SK-N-SH (cell line): ENCODE measurements around the gene PKN1. TPM values are rescaled to one million over a fixed set of nuclear protein-coding genes. Genes with fewer than 3 reads are reported as not detected.

Experiments used
- CTCF ChIA-PET: fragments of 300-600, 350-600 bp; formaldehyde crosslinking; extraction: SDS; loops from one replicate; lab custom pipeline; 2021; lab: Yijun Ruan, JAX
- POLR2A ChIA-PET: fragments of 350-600 bp; sonication (Branson Sonifier 250); formaldehyde crosslinking; extraction: SDS; loops from one replicate; lab custom pipeline; 2020; ENCODE audit warnings: antibody characterized with exemption, inconsistent platforms; lab: Yijun Ruan, JAX
- DNase-seq: peaks from one replicate; pipeline ENCODE4 v3.0.0; 2012
- H2AFZ ChIP-seq: fragments of 200-600 bp; sonication (generic); 2 replicates; pipeline ENCODE4 v1.8.1; 2016; ENCODE audit warnings: antibody characterized with exemption, mild to moderate bottlenecking, low read depth
- H3F3A ChIP-seq: fragments of 200-600 bp; sonication (generic); replicated peaks from 2 replicates; pipeline ENCODE3; 2016; ENCODE audit warnings: antibody characterized with exemption, mild to moderate bottlenecking; ENCODE audit not compliant: insufficient read depth
- H3K27ac ChIP-seq, 2 experiments: fragments of 200-500 bp in 1 of 2; fragments of 200-600 bp in 1 of 2; sonication (Bioruptor generic) in 1 of 2; sonication (generic), shearing (Covaris generic) in 1 of 2; 2 replicates each; pipeline versions ENCODE4 v1.5.1 to v1.6.1; 2014 to 2016; ENCODE audit warnings: low read depth in 2 of 2, inconsistent platforms in 1 of 2, low read length in 1 of 2, mild to moderate bottlenecking in 1 of 2, mixed read lengths in 1 of 2
- H3K27me3 ChIP-seq: fragments of 200-600 bp; sonication (generic), shearing (Covaris generic); 2 replicates; pipeline ENCODE4 v1.6.1; 2016; ENCODE audit warnings: mixed run types; ENCODE audit not compliant: insufficient read depth
- H3K36me3 ChIP-seq, 2 experiments: fragments of 200-500 bp in 1 of 2; fragments of 200-600 bp in 1 of 2; sonication (Bioruptor generic) in 1 of 2; sonication (generic) in 1 of 2; replicated peaks in 1 of 2; 2 replicates each; pipeline versions ENCODE3 to v1.5.1; 2014 to 2016; ENCODE audit warnings: low read length in 1 of 2, mild to moderate bottlenecking in 1 of 2; ENCODE audit not compliant: insufficient read depth in 2 of 2, control insufficient read depth in 1 of 2
- H3K4me1 ChIP-seq, 2 experiments: fragments of 200-500 bp in 1 of 2; fragments of 200-600 bp in 1 of 2; sonication (Bioruptor generic) in 1 of 2; sonication (generic), shearing (Covaris generic) in 1 of 2; 2 replicates each; pipeline versions ENCODE4 v1.5.1 to v1.6.1; 2014 to 2016; ENCODE audit warnings: low read depth in 1 of 2, low read length in 1 of 2, mixed run types in 1 of 2; ENCODE audit not compliant: insufficient read depth in 2 of 2, control insufficient read depth in 1 of 2
- H3K4me2 ChIP-seq: fragments of 200-600 bp; sonication (generic), shearing (Covaris generic); 2 replicates; pipeline ENCODE4 v1.6.1; 2017; ENCODE audit warnings: mixed run types
- H3K4me3 ChIP-seq, 2 experiments: fragments of 200-500 bp in 1 of 2; fragments of 200-600 bp in 1 of 2; sonication (Bioruptor generic) in 1 of 2; sonication (generic), shearing (Covaris generic) in 1 of 2; 2 replicates each; pipeline versions ENCODE4 v1.5.1 to v1.8.1; 2014 to 2016; ENCODE audit warnings: low read depth in 2 of 2, inconsistent platforms in 1 of 2, low read length in 1 of 2, mild to moderate bottlenecking in 1 of 2, mixed read lengths in 1 of 2, moderate library complexity in 1 of 2
- H3K79me2 ChIP-seq: fragments of 200-600 bp; sonication (generic); 2 replicates; pipeline ENCODE4 v1.8.1; 2017; ENCODE audit warnings: mild to moderate bottlenecking; ENCODE audit not compliant: insufficient read depth
- H3K9ac ChIP-seq: fragments of 200-600 bp; sonication (generic); 2 replicates; pipeline ENCODE4 v1.6.1; 2017; ENCODE audit warnings: mixed run types
- H3K9me2 ChIP-seq: fragments of 200-600 bp; sonication (generic); 2 replicates; pipeline ENCODE4 v1.6.1; 2017; ENCODE audit warnings: mixed run types
- H3K9me3 ChIP-seq: fragments of 200-600 bp; sonication (generic); 2 replicates; pipeline ENCODE4 v1.6.1; 2017; ENCODE audit warnings: mixed run types, mild to moderate bottlenecking, moderate library complexity
- H4K20me1 ChIP-seq: fragments of 200-600 bp; sonication (generic); 2 replicates; pipeline ENCODE4 v1.6.1; 2017; ENCODE audit warnings: mild to moderate bottlenecking, mixed run types; ENCODE audit not compliant: insufficient read depth
- CHD2 ChIP-seq: fragments of 150-350 bp; IDR thresholded peaks from 2 replicates; pipeline ENCODE4 v1.6.1; 2018; ENCODE audit warnings: low read length; ENCODE audit not compliant: partially characterized antibody
- FOXJ3 ChIP-seq: sonication (generic); formaldehyde crosslinking; IDR thresholded peaks from 2 replicates; pipeline ENCODE4 v1.5.1; 2020; ENCODE audit warnings: mild to moderate bottlenecking, missing genetic modification reagents
- FOXM1 ChIP-seq: IDR thresholded peaks from 2 replicates; pipeline ENCODE4 v1.4.0; 2012; ENCODE audit warnings: low read depth, mild to moderate bottlenecking
- GATA2 ChIP-seq: sonication (generic); formaldehyde crosslinking; IDR thresholded peaks from 2 replicates; pipeline ENCODE4 v1.5.0; 2020; ENCODE audit warnings: mild to moderate bottlenecking, missing genetic modification reagents
- JUND ChIP-seq: IDR thresholded peaks from 2 replicates; pipeline ENCODE4 v1.4.0; 2012
- MAX ChIP-seq: IDR thresholded peaks from 2 replicates; pipeline ENCODE4 v1.4.0; 2012; ENCODE audit warnings: low read depth
- MEF2A ChIP-seq: IDR thresholded peaks from 2 replicates; pipeline ENCODE4 v1.4.0; 2012; ENCODE audit warnings: low read depth, borderline replicate concordance
- MXI1 ChIP-seq: IDR thresholded peaks from 2 replicates; pipeline ENCODE4 v1.6.1; 2012; ENCODE audit warnings: mild to moderate bottlenecking, low read depth, low read length, improper control_type of control experiment
- NFIC ChIP-seq: IDR thresholded peaks from 2 replicates; pipeline ENCODE4 v1.4.0; 2012; ENCODE audit warnings: borderline replicate concordance
- NRF1 ChIP-seq: IDR thresholded peaks from 2 replicates; pipeline ENCODE4 v1.6.1; 2012; ENCODE audit warnings: low read depth, mild to moderate bottlenecking, low read length
- POLR2AphosphoS5 ChIP-seq: IDR thresholded peaks from 2 replicates; pipeline ENCODE4 v1.6.1; 2012; ENCODE audit warnings: low read depth, low read length
- RAD21 ChIP-seq: IDR thresholded peaks from 2 replicates; pipeline ENCODE4 v1.6.1; 2012; ENCODE audit warnings: mild to moderate bottlenecking, low read length
- RFX5 ChIP-seq: IDR thresholded peaks from 2 replicates; pipeline ENCODE4 v1.6.1; 2012; ENCODE audit warnings: mild to moderate bottlenecking, improper control_type of control experiment, low read length
- SMC3 ChIP-seq: IDR thresholded peaks from 2 replicates; pipeline ENCODE4 v1.6.1; 2012; ENCODE audit warnings: low read depth, low read length, improper control_type of control experiment
- TAF1 ChIP-seq: IDR thresholded peaks from 2 replicates; pipeline ENCODE4 v1.6.1; 2012; ENCODE audit warnings: low read depth, mild to moderate bottlenecking, low read length, moderate library complexity, borderline replicate concordance
- TEAD4 ChIP-seq: IDR thresholded peaks from 2 replicates; pipeline ENCODE4 v1.4.0; 2012; ENCODE audit warnings: mild to moderate bottlenecking, borderline replicate concordance; ENCODE audit not compliant: insufficient read depth
- USF1 ChIP-seq: IDR thresholded peaks from 2 replicates; pipeline ENCODE4 v1.4.0; 2012; ENCODE audit warnings: low read depth, borderline replicate concordance
- ZBTB33 ChIP-seq: IDR thresholded peaks from 2 replicates; pipeline ENCODE4 v1.4.0; 2012; ENCODE audit warnings: low read depth, borderline replicate concordance
- WGBS: methylation state at CpG from one replicate; pipeline ENCODE4 v1.1.6; 2017; ENCODE audit warnings: low lambda C conversion rate; 5-methylcytosine and 5-hydroxymethylcytosine counted together
- polyA plus RNA-seq, 3 experiments: library from polyadenylated mRNA; depleted of rRNA; stranded (reverse); fragments of >200 nt; gene quantifications; 2 replicates each; pipeline ENCODE4 v1.2.3, GENCODE V29; 2012
- TF ChIP-seq, protein P1 (sequence below): IDR thresholded peaks from 2 replicates; pipeline ENCODE4; 2012
- TF ChIP-seq, protein P2 (sequence below): fragments of 200-600 bp; sonication (generic); IDR thresholded peaks from 2 replicates; pipeline ENCODE4 v1.6.1; 2017; ENCODE audit warnings: antibody characterized with exemption, mild to moderate bottlenecking, moderate library complexity

PKN1 gene
- polyA plus RNA-seq, 1 of the 3 experiments (the other 2 are of a cell fraction): 99.6 TPM

GRCh38 chr19:14437578-14438140 lies 4.6 kb downstream of the PKN1 start:
- Histone ChIP-seq H3K4me3 (no peak overlapping the region), H3K9me3 (no peaks in the 10 kb centered on the region), H3K27me3 (no peaks in the 10 kb centered on the region), H3K9me2 (no peaks in the 10 kb centered on the region), H3K27ac (no peak overlapping the region), H3K4me1 (peaks cover 6 to 39% of the 10 kb centered on the region in 2 experiments; a peak in 3 of 4 replicates), H3K36me3 (peaks cover 0 to 6% of the 10 kb centered on the region in 2 experiments), H3K79me2 (peaks cover 85% of the 10 kb centered on the region), H3K4me2 (no peak overlapping the region), H3K9ac (no peak overlapping the region), H2AFZ (no peak overlapping the region), H4K20me1 (peaks cover 36% of the 10 kb centered on the region), H3F3A (peaks cover 13% of the 10 kb centered on the region)
- ChIA-PET CTCF (interaction anchor here (1.4 to 1.8 kb wide), 2 partner anchors 32 to 49 kb away, joined by 3 to 4 read pairs; no protein-coding TSS in a partner anchor), POLR2A (no interaction called here)
- WGBS: 88% methylated on average over 6 of the region's 7 CpGs
- TF ChIP-seq JUND: no peak
- TF ChIP-seq, protein P1, sequence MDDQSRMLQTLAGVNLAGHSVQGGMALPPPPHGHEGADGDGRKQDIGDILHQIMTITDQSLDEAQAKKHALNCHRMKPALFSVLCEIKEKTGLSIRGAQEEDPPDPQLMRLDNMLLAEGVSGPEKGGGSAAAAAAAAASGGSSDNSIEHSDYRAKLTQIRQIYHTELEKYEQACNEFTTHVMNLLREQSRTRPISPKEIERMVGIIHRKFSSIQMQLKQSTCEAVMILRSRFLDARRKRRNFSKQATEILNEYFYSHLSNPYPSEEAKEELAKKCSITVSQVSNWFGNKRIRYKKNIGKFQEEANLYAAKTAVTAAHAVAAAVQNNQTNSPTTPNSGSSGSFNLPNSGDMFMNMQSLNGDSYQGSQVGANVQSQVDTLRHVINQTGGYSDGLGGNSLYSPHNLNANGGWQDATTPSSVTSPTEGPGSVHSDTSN: no peak
- TF ChIP-seq GATA2 (CRISPR knock-in tag): no peak
- no peak for TF ChIP-seq FOXM1
- TF ChIP-seq USF1: no peak
- no peak for TF ChIP-seq CHD2
- no peak for TF ChIP-seq TEAD4
- TF ChIP-seq POLR2AphosphoS5: no peak
- TF ChIP-seq SMC3: no peak
- TF ChIP-seq MEF2A: no peak
- no peak for TF ChIP-seq NFIC
- no peak for TF ChIP-seq RFX5
- TF ChIP-seq RAD21: no peak
- no peak for TF ChIP-seq TAF1
- no peak for TF ChIP-seq MXI1
- no peak for TF ChIP-seq NRF1
- no peak for TF ChIP-seq MAX
- DNase-seq: no peak

- WGBS: 91% methylated on average over 9 of the region's 9 CpGs
- Histone ChIP-seq H3K27ac (no peak overlapping the region), H3F3A (peaks cover 11% of the 10 kb centered on the region), H3K9me2 (no peaks in the 10 kb centered on the region), H3K79me2 (peaks cover 74% of the 10 kb centered on the region), H3K4me2 (no peak overlapping the region), H3K36me3 (peaks cover 8 to 11% of the 10 kb centered on the region in 2 experiments), H3K4me1 (peaks cover 6 to 37% of the 10 kb centered on the region in 2 experiments; a peak in 3 of 4 replicates), H3K9me3 (no peaks in the 10 kb centered on the region), H2AFZ (no peak overlapping the region), H4K20me1 (peaks cover 36% of the 10 kb centered on the region), H3K4me3 (no peak overlapping the region), H3K27me3 (no peaks in the 10 kb centered on the region), H3K9ac (no peak overlapping the region)
- ChIA-PET CTCF (interaction anchor here (0.6 to 1.8 kb wide), 3 partner anchors 26 to 302 kb away, joined by 3 to 5 read pairs (median 4); partner anchors contain the start of gene ASF1B), POLR2A (no interaction called here)
- no peak for DNase-seq
- TF ChIP-seq, protein P1: no peak
- TF ChIP-seq, protein P2, sequence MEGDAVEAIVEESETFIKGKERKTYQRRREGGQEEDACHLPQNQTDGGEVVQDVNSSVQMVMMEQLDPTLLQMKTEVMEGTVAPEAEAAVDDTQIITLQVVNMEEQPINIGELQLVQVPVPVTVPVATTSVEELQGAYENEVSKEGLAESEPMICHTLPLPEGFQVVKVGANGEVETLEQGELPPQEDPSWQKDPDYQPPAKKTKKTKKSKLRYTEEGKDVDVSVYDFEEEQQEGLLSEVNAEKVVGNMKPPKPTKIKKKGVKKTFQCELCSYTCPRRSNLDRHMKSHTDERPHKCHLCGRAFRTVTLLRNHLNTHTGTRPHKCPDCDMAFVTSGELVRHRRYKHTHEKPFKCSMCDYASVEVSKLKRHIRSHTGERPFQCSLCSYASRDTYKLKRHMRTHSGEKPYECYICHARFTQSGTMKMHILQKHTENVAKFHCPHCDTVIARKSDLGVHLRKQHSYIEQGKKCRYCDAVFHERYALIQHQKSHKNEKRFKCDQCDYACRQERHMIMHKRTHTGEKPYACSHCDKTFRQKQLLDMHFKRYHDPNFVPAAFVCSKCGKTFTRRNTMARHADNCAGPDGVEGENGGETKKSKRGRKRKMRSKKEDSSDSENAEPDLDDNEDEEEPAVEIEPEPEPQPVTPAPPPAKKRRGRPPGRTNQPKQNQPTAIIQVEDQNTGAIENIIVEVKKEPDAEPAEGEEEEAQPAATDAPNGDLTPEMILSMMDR: no peak
- TF ChIP-seq MAX: no peak
- no peak for TF ChIP-seq MEF2A
- no peak for TF ChIP-seq RFX5
- no peak for TF ChIP-seq ZBTB33
- no peak for TF ChIP-seq FOXJ3 (CRISPR knock-in tag)
- no peak for TF ChIP-seq SMC3
Observed at GRCh38 chr19:14439014-14439413, 5.9 kb downstream of the PKN1 start.
